SK-N-SH (cell line): ENCODE measurements around the gene ENTPD1.
"Not testable (repeated sequence)": the region's sequence is repeated elsewhere in the genome, so short reads cannot be mapped to it uniquely, and the experiment has no call there.

Experiments used
- EZH2phosphoT487 ChIP-seq: fragments of 200-600 bp; sonication (generic); IDR thresholded peaks from 2 replicates; pipeline ENCODE4 v1.6.1; 2017; ENCODE audit warnings: low read depth, mixed run types, mild to moderate bottlenecking, antibody characterized with exemption, moderate library complexity, borderline replicate concordance
- MEF2A ChIP-seq: IDR thresholded peaks from 2 replicates; pipeline ENCODE4 v1.4.0; 2012; ENCODE audit warnings: low read depth, borderline replicate concordance
- MXI1 ChIP-seq: IDR thresholded peaks from 2 replicates; pipeline ENCODE4 v1.6.1; 2012; ENCODE audit warnings: mild to moderate bottlenecking, low read depth, low read length, improper control_type of control experiment
- POLR2AphosphoS5 ChIP-seq: IDR thresholded peaks from 2 replicates; pipeline ENCODE4 v1.6.1; 2012; ENCODE audit warnings: low read depth, low read length
- RCOR1 ChIP-seq: fragments of 150-350 bp; IDR thresholded peaks from 2 replicates; pipeline ENCODE4 v1.6.1; 2017; ENCODE audit warnings: antibody characterized with exemption, low read length
- TAF1 ChIP-seq: IDR thresholded peaks from 2 replicates; pipeline ENCODE4 v1.6.1; 2012; ENCODE audit warnings: low read depth, mild to moderate bottlenecking, low read length, moderate library complexity, borderline replicate concordance
- TEAD4 ChIP-seq: IDR thresholded peaks from 2 replicates; pipeline ENCODE4 v1.4.0; 2012; ENCODE audit warnings: mild to moderate bottlenecking, borderline replicate concordance; ENCODE audit not compliant: insufficient read depth
- TF ChIP-seq, protein P1 (sequence below): fragments of 200-600 bp; sonication (generic); IDR thresholded peaks from 2 replicates; pipeline ENCODE4 v1.6.1; 2017; ENCODE audit warnings: antibody characterized with exemption, mild to moderate bottlenecking, moderate library complexity
- TF ChIP-seq, protein P2 (sequence below): IDR thresholded peaks from 2 replicates; pipeline ENCODE4 v1.4.0; 2012; ENCODE audit warnings: low read depth

DNA sequence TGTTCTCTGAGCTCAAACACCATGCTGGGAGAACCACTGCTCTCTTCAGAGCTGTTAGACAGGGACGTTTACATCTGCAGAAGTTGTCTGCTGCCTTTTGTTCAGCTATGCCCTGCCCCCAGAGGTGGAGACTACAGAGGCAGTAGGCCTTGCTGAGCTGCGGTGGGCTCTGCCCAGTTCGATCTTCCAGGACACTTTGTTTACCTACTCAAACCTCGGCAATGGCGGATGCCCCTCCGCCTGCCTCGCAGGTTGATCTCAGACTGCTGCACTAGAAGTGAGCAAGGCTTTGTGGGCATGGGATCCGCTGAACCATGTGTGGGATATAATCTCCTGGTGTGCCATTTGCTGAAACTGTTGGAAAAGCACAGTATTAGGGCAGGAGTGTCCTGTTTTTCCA, 21.7 kb downstream of the ENTPD1 start:
- TF ChIP-seq POLR2AphosphoS5, MXI1, TAF1, TEAD4, MEF2A, EZH2phosphoT487, RCOR1: not testable (repeated sequence)
- TF ChIP-seq, protein P1, sequence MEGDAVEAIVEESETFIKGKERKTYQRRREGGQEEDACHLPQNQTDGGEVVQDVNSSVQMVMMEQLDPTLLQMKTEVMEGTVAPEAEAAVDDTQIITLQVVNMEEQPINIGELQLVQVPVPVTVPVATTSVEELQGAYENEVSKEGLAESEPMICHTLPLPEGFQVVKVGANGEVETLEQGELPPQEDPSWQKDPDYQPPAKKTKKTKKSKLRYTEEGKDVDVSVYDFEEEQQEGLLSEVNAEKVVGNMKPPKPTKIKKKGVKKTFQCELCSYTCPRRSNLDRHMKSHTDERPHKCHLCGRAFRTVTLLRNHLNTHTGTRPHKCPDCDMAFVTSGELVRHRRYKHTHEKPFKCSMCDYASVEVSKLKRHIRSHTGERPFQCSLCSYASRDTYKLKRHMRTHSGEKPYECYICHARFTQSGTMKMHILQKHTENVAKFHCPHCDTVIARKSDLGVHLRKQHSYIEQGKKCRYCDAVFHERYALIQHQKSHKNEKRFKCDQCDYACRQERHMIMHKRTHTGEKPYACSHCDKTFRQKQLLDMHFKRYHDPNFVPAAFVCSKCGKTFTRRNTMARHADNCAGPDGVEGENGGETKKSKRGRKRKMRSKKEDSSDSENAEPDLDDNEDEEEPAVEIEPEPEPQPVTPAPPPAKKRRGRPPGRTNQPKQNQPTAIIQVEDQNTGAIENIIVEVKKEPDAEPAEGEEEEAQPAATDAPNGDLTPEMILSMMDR = not testable (repeated sequence)
- TF ChIP-seq, protein P2, sequence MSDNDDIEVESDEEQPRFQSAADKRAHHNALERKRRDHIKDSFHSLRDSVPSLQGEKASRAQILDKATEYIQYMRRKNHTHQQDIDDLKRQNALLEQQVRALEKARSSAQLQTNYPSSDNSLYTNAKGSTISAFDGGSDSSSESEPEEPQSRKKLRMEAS = not testable (repeated sequence)
